WTC11 (cell line): ENCODE results near the gene UGT1A1. TPM values are rescaled to one million over a fixed set of nuclear protein-coding genes. Genes with fewer than 3 reads are reported as not detected.

Experiments used
- ATAC-seq: fragments of 200-7000 bp; cut with Tn5 transposase; 2 replicates; pipeline ENCODE4 v1.10.0; 2021; ENCODE audit warnings: mild to moderate bottlenecking, moderate library complexity
- CTCF ChIA-PET: fragments of 300-600 bp; sonication (Branson Sonifier 250); formaldehyde crosslinking; loops from one replicate; lab custom pipeline; 2021; ENCODE audit warnings: antibody characterized with exemption; lab: Charles Lee
- POLR2A ChIA-PET: fragments of 350-600 bp; sonication (Branson Sonifier 250); formaldehyde crosslinking; loops from one replicate; lab custom pipeline; 2021; ENCODE audit warnings: antibody characterized with exemption; lab: Charles Lee
- DNase-seq: peaks from one replicate; pipeline ENCODE4 v3.0.0; 2021; ENCODE audit warnings: low spot score
- H3K27ac Mint-ChIP-seq: 2 replicates; pipeline ENCODE4 v1.8.0; 2021; ENCODE audit warnings: mixed read lengths
- H3K27me3 Mint-ChIP-seq: 2 replicates; pipeline ENCODE4 v1.8.0; 2021; ENCODE audit warnings: low read depth, mild to moderate bottlenecking, moderate library complexity, mixed read lengths
- H3K36me3 Mint-ChIP-seq: 2 replicates; pipeline ENCODE4 v1.8.0; 2021; ENCODE audit warnings: mixed read lengths
- H3K4me1 Mint-ChIP-seq: 2 replicates; pipeline ENCODE4 v1.8.0; 2022; ENCODE audit warnings: mixed read lengths
- H3K4me3 Mint-ChIP-seq: 2 replicates; pipeline ENCODE4 v1.8.0; 2021; ENCODE audit warnings: mild to moderate bottlenecking, moderate library complexity, mixed read lengths
- H3K9me3 Mint-ChIP-seq: 2 replicates; pipeline ENCODE4 v1.8.0; 2021; ENCODE audit warnings: mixed read lengths
- ARID4B ChIP-seq: sonication (generic); formaldehyde crosslinking; IDR thresholded peaks from 2 replicates; pipeline ENCODE4 v1.8.0; 2023; ENCODE audit warnings: missing genetic modification reagents, mild to moderate bottlenecking, borderline replicate concordance
- CDX4 ChIP-seq: fragments of 250-450 bp; sonication (Bioruptor Pico); IDR thresholded peaks from 2 replicates; pipeline ENCODE4 v1.9.0; 2021; ENCODE audit warnings: moderate library complexity, mild to moderate bottlenecking, inconsistent platforms, borderline replicate concordance
- CTCF ChIP-seq: fragments of 200-600 bp; IDR thresholded peaks from 2 replicates; pipeline ENCODE4 v1.8.0; 2022; ENCODE audit warnings: antibody characterized with exemption
- E2F4 ChIP-seq: sonication (generic); formaldehyde crosslinking; IDR thresholded peaks from 2 replicates; pipeline ENCODE4 v1.8.1; 2022; ENCODE audit warnings: low read depth, mild to moderate bottlenecking, moderate library complexity, missing genetic modification reagents, borderline replicate concordance
- ELF4 ChIP-seq: sonication (generic); formaldehyde crosslinking; IDR thresholded peaks from 2 replicates; pipeline ENCODE4 v1.8.1; 2022; ENCODE audit warnings: low read depth, mild to moderate bottlenecking, moderate library complexity, missing genetic modification reagents
- ESRRA ChIP-seq: sonication (generic); formaldehyde crosslinking; IDR thresholded peaks from 2 replicates; pipeline ENCODE4 v1.8.1; 2022; ENCODE audit warnings: mild to moderate bottlenecking, missing genetic modification reagents, borderline replicate concordance
- ETV6 ChIP-seq: sonication (generic); formaldehyde crosslinking; IDR thresholded peaks from 2 replicates; pipeline ENCODE4 v1.8.1; 2022; ENCODE audit warnings: mild to moderate bottlenecking, missing genetic modification reagents
- IRF2 ChIP-seq: sonication (generic); formaldehyde crosslinking; IDR thresholded peaks from 2 replicates; pipeline ENCODE4 v1.8.0; 2022; ENCODE audit warnings: low read depth, missing genetic modification reagents, borderline replicate concordance
- MAX ChIP-seq: sonication (generic); formaldehyde crosslinking; IDR thresholded peaks from 2 replicates; pipeline ENCODE4 v1.8.0; 2022; ENCODE audit warnings: mild to moderate bottlenecking, missing genetic modification reagents
- MYBL2 ChIP-seq: sonication (generic); formaldehyde crosslinking; IDR thresholded peaks from 2 replicates; pipeline ENCODE4 v1.8.1; 2023; ENCODE audit warnings: mild to moderate bottlenecking, moderate library complexity, missing genetic modification reagents
- NFE2L1 ChIP-seq: sonication (generic); formaldehyde crosslinking; IDR thresholded peaks from 2 replicates; pipeline ENCODE4 v1.8.1; 2023; ENCODE audit warnings: missing genetic modification reagents
- PRDM15 ChIP-seq: sonication (generic); formaldehyde crosslinking; IDR thresholded peaks from 2 replicates; pipeline ENCODE4 v1.8.0; 2022; ENCODE audit warnings: missing genetic modification reagents
- RELA ChIP-seq: sonication (generic); formaldehyde crosslinking; IDR thresholded peaks from 2 replicates; pipeline ENCODE4 v1.8.1; 2022; ENCODE audit warnings: missing genetic modification reagents, mild to moderate bottlenecking, borderline replicate concordance
- SMAD4 ChIP-seq: sonication (generic); formaldehyde crosslinking; IDR thresholded peaks from 2 replicates; pipeline ENCODE4 v1.8.0; 2022; ENCODE audit warnings: mild to moderate bottlenecking, missing genetic modification reagents
- TEAD1 ChIP-seq: sonication (generic); formaldehyde crosslinking; IDR thresholded peaks from 2 replicates; pipeline ENCODE4 v1.8.0; 2022; ENCODE audit warnings: mild to moderate bottlenecking, missing genetic modification reagents
- USF1 ChIP-seq: sonication (generic); formaldehyde crosslinking; IDR thresholded peaks from 2 replicates; pipeline ENCODE4 v1.8.0; 2022; ENCODE audit warnings: mild to moderate bottlenecking, missing genetic modification reagents
- ZNF396 ChIP-seq: fragments of 250-450 bp; sonication (Bioruptor Pico); IDR thresholded peaks from 2 replicates; pipeline ENCODE4 v1.8.0; 2021; ENCODE audit warnings: mild to moderate bottlenecking, moderate library complexity, borderline replicate concordance
- ZNF423 ChIP-seq: fragments of 250-450 bp; sonication (Bioruptor Pico); IDR thresholded peaks from 2 replicates; pipeline ENCODE4 v2.1.2; 2022; ENCODE audit warnings: mild to moderate bottlenecking, moderate library complexity
- ZNF671 ChIP-seq: fragments of 250-450 bp; sonication (Bioruptor Pico); IDR thresholded peaks from 2 replicates; pipeline ENCODE4 v1.8.0; 2021; ENCODE audit warnings: mild to moderate bottlenecking
- total RNA-seq: library from RNA; stranded (reverse); gene quantifications from 3 replicates; pipeline ENCODE4 v1.2.3, GENCODE V29; 2021

Gene UGT1A1
- total RNA-seq, 1 experiment from 2014 or later, result not detected

GRCh38 chr2:233711312-233712008, 48.6 kb upstream of the UGT1A1 start (continued):
- TF ChIP-seq MAX (CRISPR knock-in tag) (no peak), CTCF (peak; percentile 80), SMAD4 (CRISPR knock-in tag) (no peak), ZNF423 (CRISPR knock-in tag) (peak; percentile 88), ELF4 (CRISPR knock-in tag) (no peak), E2F4 (CRISPR knock-in tag) (no peak), ZNF396 (no peak)

- ATAC-seq (no peak), DNase-seq (no peak)
- Mint-ChIP-seq H3K36me3 (no peaks in the 10 kb centered on the region), H3K4me3 (no peak within 1 kb of the TSS), H3K4me1 (peaks cover 4% of the 10 kb centered on the region; the same call in 1 of the 2 replicates), H3K27me3 (no peaks in the 10 kb centered on the region), H3K9me3 (peaks cover 6% of the 10 kb centered on the region), H3K27ac (no peak within 1 kb of the TSS)
- ChIA-PET CTCF (interaction anchor here (1.7 to 3.2 kb wide), 4 partner anchors 13 to 264 kb away, joined by 4 to 19 read pairs (median 12); no protein-coding TSS in a partner anchor), POLR2A (no interaction called here)
- TF ChIP-seq ESRRA (CRISPR knock-in tag) (no peak), PRDM15 (CRISPR knock-in tag) (no peak), IRF2 (CRISPR knock-in tag) (no peak)
Observed at GRCh38 chr2:233712611-233713261, 47.3 kb upstream of the UGT1A1 start, which contains the start of gene UGT1A5. Gene UGT1A5 (plus strand): TSS chr2:233712907. CDS start chr2:233712992, 85 bp downstream.

- DNase-seq, result no peak
- H3K36me3 Mint-ChIP-seq, result no peaks in the 10 kb centered on the region
- no peak overlapping the region for H3K27ac Mint-ChIP-seq
- CTCF ChIA-PET, result interaction anchor here (2.7 to 3.2 kb wide), 2 partner anchors 14 to 265 kb away, joined by 7 to 19 read pairs; no protein-coding TSS in a partner anchor
- no peak for ATAC-seq
- H3K4me1 Mint-ChIP-seq, result peaks cover 4% of the 10 kb centered on the region; the same call in 1 of the 2 replicates
- H3K4me3 Mint-ChIP-seq, result no peak overlapping the region
- POLR2A ChIA-PET, result no interaction called here
- H3K27me3 Mint-ChIP-seq, result peaks cover under 1% of the 10 kb centered on the region; the same call in 1 of the 2 replicates
- H3K9me3 Mint-ChIP-seq, result peaks cover 11% of the 10 kb centered on the region
- TF ChIP-seq NFE2L1 (CRISPR knock-in tag) (no peak), CDX4 (CRISPR knock-in tag) (no peak), ETV6 (CRISPR knock-in tag) (no peak), TEAD1 (CRISPR knock-in tag) (no peak), MYBL2 (CRISPR knock-in tag) (no peak), ZNF671 (CRISPR knock-in tag) (no peak), USF1 (no peak), RELA (no peak), ARID4B (CRISPR knock-in tag) (no peak)
Observed at GRCh38 chr2:233713262-233713615, 46.8 kb upstream of the UGT1A1 start.
